K562 (cell line): ENCODE results near the gene KLKB1. TPM values are rescaled to one million over a fixed set of nuclear protein-coding genes. Genes with fewer than 3 reads are reported as not detected.

Experiments used
- ATAC-seq: fragments of 200-7000 bp; cut with Tn5 transposase; 3 replicates; pipeline ENCODE4 v1.9.1; 2020; ENCODE audit warnings: moderate library complexity
- BruUV-seq: library from RNA; stranded (reverse); fragments of 400-500 nt; replicated peaks from 2 replicates; lab custom pipeline; 2021; lab: Mats Ljungman, UMichigan
- CTCF ChIA-PET: fragments of 300-600 bp; formaldehyde crosslinking; extraction: SDS; loops from one replicate; lab custom pipeline; 2021; ENCODE audit warnings: low intra/inter-chr PET ratio; lab: Yijun Ruan, JAX
- POLR2A ChIA-PET: fragments of 300-600, 350-650 bp; sonication (Branson Sonifier 250); formaldehyde crosslinking; extraction: SDS; loops from one replicate; lab custom pipeline; 2021; ENCODE audit warnings: antibody characterized with exemption, inconsistent platforms; lab: Yijun Ruan, JAX
- DNase-seq, 4 experiments: peaks; one replicate each; pipeline versions ENCODE4 v3.0.0 to v3.0.0-alpha.2; 2011 to 2018; ENCODE audit warnings: low spot score in 3 of 4, mixed read lengths in 3 of 4; ENCODE audit errors: extremely low read depth in 1 of 4
- FAIRE-seq: peaks from 2 replicates; lab custom pipeline; 2011; peaks lifted over from hg19 to GRCh38; lab: Jason Lieb, UNC
- H2AFZ ChIP-seq: 2 replicates; pipeline ENCODE4 v1.6.0; 2011; ENCODE audit warnings: low read depth, low read length, control low read depth, inconsistent platforms
- H3K27ac ChIP-seq: fragments of 200-600 bp; 3 replicates; pipeline ENCODE4 v1.8.0; 2011; ENCODE audit warnings: low read depth, mild to moderate bottlenecking, control low read depth, inconsistent platforms, low read length, moderate library complexity, mixed read lengths; ENCODE audit errors: extremely low read depth
- H3K27me3 ChIP-seq, 2 experiments: fragments of 300-600 bp in 1 of 2; 2 replicates in 1 of 2; 3 replicates in 1 of 2; pipeline versions ENCODE4 v1.6.0 to v1.8.0; 2011; ENCODE audit warnings: inconsistent platforms in 2 of 2, low read length in 2 of 2, mild to moderate bottlenecking in 1 of 2, mixed read lengths in 1 of 2, moderate library complexity in 1 of 2; ENCODE audit not compliant: control insufficient read depth in 2 of 2, insufficient read depth in 2 of 2
- H3K36me3 ChIP-seq: fragments of 300-600 bp; 3 replicates; pipeline ENCODE4 v1.8.0; 2011; ENCODE audit warnings: mild to moderate bottlenecking, low read length, inconsistent platforms; ENCODE audit not compliant: control insufficient read depth, insufficient read depth
- H3K4me1 ChIP-seq, 2 experiments: fragments of 200-600 bp in 1 of 2; replicated peaks in 1 of 2; 2 replicates in 1 of 2; 3 replicates in 1 of 2; pipeline versions ENCODE4 v1.5.1 to v1.8.0; 2011; ENCODE audit warnings: inconsistent platforms in 2 of 2, low read length in 2 of 2, mild to moderate bottlenecking in 1 of 2, mixed read lengths in 1 of 2, moderate library complexity in 1 of 2; ENCODE audit not compliant: control insufficient read depth in 2 of 2, insufficient read depth in 2 of 2
- H3K4me2 ChIP-seq: 2 replicates; pipeline ENCODE4 v1.6.1; 2011; ENCODE audit warnings: low read length, control low read depth, inconsistent platforms, mixed read lengths; ENCODE audit not compliant: insufficient read depth
- H3K4me3 ChIP-seq: fragments of 200-600 bp; sonication (generic), shearing (Covaris generic); 2 replicates; pipeline ENCODE4 v1.5.1; 2016; ENCODE audit warnings: control low read depth, inconsistent platforms
- H3K79me2 ChIP-seq: fragments of 200-600 bp; 3 replicates; pipeline ENCODE4 v1.8.0; 2011; ENCODE audit warnings: low read length, inconsistent platforms; ENCODE audit not compliant: control insufficient read depth, insufficient read depth
- H3K9ac ChIP-seq, 2 experiments: 2 replicates each; pipeline versions ENCODE4 v1.6.0 to v1.6.1; 2011; ENCODE audit warnings: low read depth in 2 of 2, low read length in 2 of 2, control low read depth in 1 of 2, inconsistent platforms in 1 of 2, mild to moderate bottlenecking in 1 of 2, mixed read lengths in 1 of 2; ENCODE audit not compliant: insufficient read depth in 1 of 2
- H3K9me1 ChIP-seq: one replicate; pipeline ENCODE4 v1.6.0; 2011; ENCODE audit warnings: inconsistent platforms, mild to moderate bottlenecking, low read length, moderate library complexity; ENCODE audit not compliant: control insufficient read depth, insufficient read depth
- H3K9me3 ChIP-seq: replicated peaks from 2 replicates; pipeline ENCODE4 v1.5.1; 2011; ENCODE audit warnings: low read depth, low read length, inconsistent platforms; ENCODE audit not compliant: control insufficient read depth, insufficient read depth
- H4K20me1 ChIP-seq: replicated peaks from 2 replicates; pipeline ENCODE4 v1.6.1; 2011; ENCODE audit warnings: low read length, inconsistent platforms, mixed read lengths; ENCODE audit not compliant: control insufficient read depth, insufficient read depth
- AFF1 ChIP-seq, 2 experiments: fragments of 450-650 bp; IDR thresholded peaks; 2 replicates each; pipeline ENCODE4 v1.6.1; 2018; ENCODE audit warnings: mild to moderate bottlenecking in 2 of 2, low read depth in 1 of 2; ENCODE audit not compliant: partially characterized antibody in 2 of 2
- CHAMP1 ChIP-seq: fragments of 450-650 bp; IDR thresholded peaks from 2 replicates; pipeline ENCODE4 v1.6.1; 2016; ENCODE audit warnings: mild to moderate bottlenecking
- GABPB2 ChIP-seq: fragments of 250-450 bp; sonication (Bioruptor Pico); conservative IDR thresholded peaks from 2 replicates; pipeline ENCODE4 v1.5.1; 2021; ENCODE audit warnings: mild to moderate bottlenecking
- HNRNPL ChIP-seq: fragments of 200-400 bp; formaldehyde crosslinking; IDR thresholded peaks from 2 replicates; pipeline ENCODE4 v1.6.1; 2017; ENCODE audit warnings: low read depth, mild to moderate bottlenecking, low read length
- HOXB6 ChIP-seq: fragments of 250-450 bp; sonication (Bioruptor Pico); IDR thresholded peaks from 2 replicates; pipeline ENCODE4 v1.5.1; 2022; ENCODE audit warnings: mild to moderate bottlenecking, borderline replicate concordance
- MIER1 ChIP-seq: fragments of 450-650 bp; IDR thresholded peaks from 2 replicates; pipeline ENCODE4 v1.6.1; 2016; ENCODE audit warnings: antibody characterized with exemption, mild to moderate bottlenecking, low read depth
- RCOR1 ChIP-seq, 2 experiments: IDR thresholded peaks; 2 replicates each; pipeline ENCODE4 v1.6.1; 2012; ENCODE audit warnings: low read depth in 2 of 2, low read length in 2 of 2, borderline replicate concordance in 1 of 2, improper control_type of control experiment in 1 of 2
- SMARCB1 ChIP-seq: IDR thresholded peaks from 2 replicates; pipeline ENCODE4 v1.6.1; 2011; ENCODE audit warnings: improper control_type of control experiment, low read depth; ENCODE audit not compliant: insufficient read length
- SMARCC2 ChIP-seq: fragments of 450-650 bp; IDR thresholded peaks from 2 replicates; pipeline ENCODE4 v1.6.1; 2017; ENCODE audit warnings: antibody characterized with exemption, moderate library complexity, mild to moderate bottlenecking, low read depth
- SNAPC5 ChIP-seq: fragments of 250-450 bp; sonication (Bioruptor Pico); IDR thresholded peaks from 2 replicates; pipeline ENCODE4 v1.8.0; 2021; ENCODE audit warnings: moderate library complexity, mild to moderate bottlenecking, inconsistent platforms
- STAT5B ChIP-seq: fragments of 250-450 bp; sonication (Bioruptor Pico); IDR thresholded peaks from 2 replicates; pipeline ENCODE4 v1.8.0; 2021; ENCODE audit warnings: mild to moderate bottlenecking, inconsistent platforms
- TSC22D4 ChIP-seq: fragments of 450-650 bp; IDR thresholded peaks from 2 replicates; pipeline ENCODE4 v1.6.1; 2016; ENCODE audit warnings: missing genetic modification characterization, missing biosample characterization, control low read depth
- ZKSCAN8 ChIP-seq: fragments of 200-800 bp; sonication (Bioruptor generic); IDR thresholded peaks from 2 replicates; pipeline ENCODE4 v1.6.1; 2016; ENCODE audit warnings: missing genetic modification characterization, missing compliant biosample characterization
- ZNF274 ChIP-seq: IDR thresholded peaks from 2 replicates; pipeline ENCODE4 v1.6.1; 2011; ENCODE audit warnings: low read depth, mild to moderate bottlenecking, low read length, moderate library complexity, borderline replicate concordance
- ZNF507 ChIP-seq: conservative IDR thresholded peaks from 2 replicates; pipeline ENCODE4 v1.6.1; 2017; ENCODE audit warnings: missing genetic modification characterization, missing compliant biosample characterization
- ZNF589 ChIP-seq: fragments of 200-800 bp; sonication (Bioruptor generic); IDR thresholded peaks from 2 replicates; pipeline ENCODE4 v1.6.1; 2016; ENCODE audit warnings: low read depth, missing genetic modification characterization, missing compliant biosample characterization
- ZNF696 ChIP-seq: fragments of 250-450 bp; sonication (Bioruptor Pico); conservative IDR thresholded peaks from 2 replicates; pipeline ENCODE4 v1.4.0; 2020; ENCODE audit warnings: mild to moderate bottlenecking, moderate library complexity
- WGBS: fragments of 100-300 bp; shearing (Covaris generic); methylation state at CpG from one replicate; pipeline ENCODE4 v1.1.6; 2016; ENCODE audit warnings: low coverage, mixed read lengths; ENCODE audit not compliant: insufficient coverage; ENCODE audit errors: missing lambda C conversion rate; 5-methylcytosine and 5-hydroxymethylcytosine counted together
- in situ Hi-C: fragments of 300-500 bp; cut with MboI; formaldehyde crosslinking; loops from 4 replicates; pipeline ENCODE4 v1.15.0; 2018; ENCODE audit warnings: inconsistent platforms, mixed read lengths
- intact Hi-C: fragments of 100-400 bp; cut with micrococcal nuclease; formaldehyde crosslinking; loops from 2 replicates; pipeline ENCODE4 v1.14.2; 2022
- polyA plus RNA-seq, 8 experiments: library from polyadenylated mRNA; depleted of rRNA in 4 of 8; stranded (reverse) in 5 of 8; unstranded in 3 of 8; fragments of >200 nt; fragmentation: Nextera tagmentation in 2 of 8; fragmentation: Illumina TruSeq in 1 of 8; extraction: Ambion mirVana in 2 of 8; extraction: Trizol in 1 of 8; gene quantifications; 2 replicates each; pipeline versions ENCODE4 v1.2.1 to v1.2.3, GENCODE V29; 2011 to 2014; ENCODE audit warnings: inconsistent platforms in 1 of 8, missing spikeins in 1 of 8
- total RNA-seq, 7 experiments: library from RNA; depleted of rRNA in 6 of 7; stranded (reverse); fragments of >200 nt in 6 of 7; fragmentation: Illumina TruSeq in 2 of 7; extraction: Trizol in 2 of 7; gene quantifications; 2 replicates each; pipeline versions ENCODE4 v1.2.1 to v1.2.3, GENCODE V29; 2011 to 2021; ENCODE audit warnings: low replicate concordance in 1 of 7

The KLKB1 gene
- total and polyA plus RNA-seq, 9 of the 15 experiments (the other 6 are each of a cell fraction or from before 2014, with no cell fraction given): 0.27 TPM; not detected in 8

- H3K4me1 ChIP-seq: no peaks in the 10 kb centered on the region
- H3K9me3 ChIP-seq: peaks cover 2% of the 10 kb centered on the region; the same call in 1 of the 2 replicates
- no peak overlapping the region for H2AFZ ChIP-seq
- BruUV-seq: no TSS peak
- H3K79me2 ChIP-seq: no peaks in the 10 kb centered on the region
- CTCF ChIA-PET: no interaction called here
- H3K27ac ChIP-seq: no peak overlapping the region
- FAIRE-seq (no peak), DNase-seq (no peak), ATAC-seq (no peak)
- no peak overlapping the region for H3K9ac ChIP-seq
- H4K20me1 ChIP-seq: no peaks in the 10 kb centered on the region
- H3K4me3 ChIP-seq: no peak overlapping the region
- H3K9me1 ChIP-seq: no peaks in the 10 kb centered on the region
- POLR2A ChIA-PET: no interaction called here
- in situ Hi-C loops: no loop called here
- intact Hi-C loops: no loop called here
- no peaks in the 10 kb centered on the region for H3K36me3 ChIP-seq
- H3K4me2 ChIP-seq: no peak overlapping the region
- H3K27me3 ChIP-seq: no peaks in the 10 kb centered on the region
- 3% methylated on average over 3 of the region's 3 CpGs for WGBS
- TF ChIP-seq MIER1 (no peak), ZKSCAN8 (CRISPR knock-in tag) (no peak), ZNF274 (no peak), RCOR1 (IDR thresholded peaks at IDR 0.05; ENCODE audit: borderline replicate concordance in 1 of 2, low read depth in 2 of 2, low read length in 2 of 2) (no peak), TSC22D4 (no peak), AFF1 (IDR thresholded peaks at IDR 0.05; ENCODE audit: low read depth in 1 of 2, partially characterized antibody in 2 of 2) (no peak), STAT5B (CRISPR knock-in tag) (no peak), SMARCC2 (no peak), GABPB2 (CRISPR knock-in tag) (no peak), SMARCB1 (no peak), HNRNPL (no peak), SNAPC5 (no peak), CHAMP1 (no peak), ZNF696 (no peak), ZNF507 (tag) (no peak), ZNF589 (CRISPR knock-in tag) (no peak), HOXB6 (CRISPR knock-in tag) (no peak)
Measured at GRCh38 chr4:186226521-186227189, 652 bp upstream of the KLKB1 start.
